CD4-positive, alpha-beta T cell treated with Interleukin-4 for 4 hours (primary cell): ENCODE data around the gene TCF7L1.
"Not testable (repeated sequence)": the region's sequence is repeated elsewhere in the genome, so short reads cannot be mapped to it uniquely, and the experiment has no call there.

Experiments
- DNase-seq: peaks from one replicate; pipeline ENCODE4 v3.0.0-alpha.2; 2020

Gene TCF7L1, protein sequence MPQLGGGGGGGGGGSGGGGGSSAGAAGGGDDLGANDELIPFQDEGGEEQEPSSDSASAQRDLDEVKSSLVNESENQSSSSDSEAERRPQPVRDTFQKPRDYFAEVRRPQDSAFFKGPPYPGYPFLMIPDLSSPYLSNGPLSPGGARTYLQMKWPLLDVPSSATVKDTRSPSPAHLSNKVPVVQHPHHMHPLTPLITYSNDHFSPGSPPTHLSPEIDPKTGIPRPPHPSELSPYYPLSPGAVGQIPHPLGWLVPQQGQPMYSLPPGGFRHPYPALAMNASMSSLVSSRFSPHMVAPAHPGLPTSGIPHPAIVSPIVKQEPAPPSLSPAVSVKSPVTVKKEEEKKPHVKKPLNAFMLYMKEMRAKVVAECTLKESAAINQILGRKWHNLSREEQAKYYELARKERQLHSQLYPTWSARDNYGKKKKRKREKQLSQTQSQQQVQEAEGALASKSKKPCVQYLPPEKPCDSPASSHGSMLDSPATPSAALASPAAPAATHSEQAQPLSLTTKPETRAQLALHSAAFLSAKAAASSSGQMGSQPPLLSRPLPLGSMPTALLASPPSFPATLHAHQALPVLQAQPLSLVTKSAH

DNA sequence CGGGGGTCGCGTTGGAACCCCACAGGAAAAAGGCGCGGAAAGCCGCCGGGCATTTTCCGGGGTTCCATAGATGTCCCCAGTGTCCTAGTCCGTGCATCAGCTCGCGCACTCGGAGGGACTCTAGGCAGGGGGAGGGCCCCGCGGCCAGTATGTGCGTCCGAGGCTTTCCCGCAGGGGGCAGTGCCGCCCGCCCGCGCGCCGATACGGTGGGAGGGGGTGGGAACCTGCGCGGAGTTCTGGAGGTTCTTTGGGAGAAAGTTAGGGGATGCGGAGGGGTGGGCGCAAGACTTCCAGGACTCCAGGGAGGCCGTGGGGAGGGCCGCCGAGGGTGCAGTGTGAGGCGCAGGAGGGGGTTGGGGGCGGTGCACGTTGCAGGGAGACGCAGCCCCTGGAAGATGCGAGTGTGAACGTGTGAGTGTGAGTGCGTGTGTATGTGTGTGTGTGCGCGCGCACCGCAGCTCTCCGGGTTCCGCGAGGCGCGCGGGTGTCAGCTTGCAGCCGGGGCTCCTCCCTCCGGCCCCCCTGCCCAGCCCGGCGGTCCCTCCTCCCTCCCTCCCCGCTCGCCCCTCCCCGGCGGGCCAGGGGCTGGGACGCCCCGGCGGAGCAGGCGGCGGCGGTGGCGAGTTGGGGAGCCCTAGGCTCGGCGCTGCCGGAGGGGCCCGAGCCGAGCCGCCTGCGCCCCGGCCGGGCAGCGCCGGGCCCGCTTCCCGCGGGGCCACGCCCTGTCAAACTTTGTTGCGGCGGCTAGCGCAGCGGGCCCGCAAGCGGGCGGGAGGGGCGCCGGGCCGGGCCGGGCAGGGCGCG is at the start of gene TCF7L1:
TCF7L1 (plus strand) TSS at position 559 of the 804 bp plus-strand sequence. CDS start 293 bp downstream, outside the sequence.
- no peak for DNase-seq

DNA sequence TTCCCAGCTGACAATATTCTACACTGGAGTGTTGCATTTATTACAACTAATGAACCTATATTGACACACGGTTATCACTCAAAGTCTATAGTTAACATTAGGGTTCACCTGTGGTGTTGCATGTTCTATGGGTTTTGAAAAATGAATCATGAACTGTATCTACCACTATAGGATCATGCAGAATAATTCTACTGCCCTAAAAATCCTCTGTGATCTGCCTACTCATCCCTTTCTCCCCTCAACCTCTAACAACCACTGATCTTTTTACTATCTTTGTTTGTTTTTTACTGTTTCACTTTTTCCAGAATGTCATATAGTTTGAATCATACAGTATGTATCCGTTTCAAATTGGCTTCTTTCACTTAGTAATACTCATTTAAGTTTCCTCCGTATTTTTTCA is 47.6 kb upstream of the TCF7L1 start:
- no peak for DNase-seq

DNA sequence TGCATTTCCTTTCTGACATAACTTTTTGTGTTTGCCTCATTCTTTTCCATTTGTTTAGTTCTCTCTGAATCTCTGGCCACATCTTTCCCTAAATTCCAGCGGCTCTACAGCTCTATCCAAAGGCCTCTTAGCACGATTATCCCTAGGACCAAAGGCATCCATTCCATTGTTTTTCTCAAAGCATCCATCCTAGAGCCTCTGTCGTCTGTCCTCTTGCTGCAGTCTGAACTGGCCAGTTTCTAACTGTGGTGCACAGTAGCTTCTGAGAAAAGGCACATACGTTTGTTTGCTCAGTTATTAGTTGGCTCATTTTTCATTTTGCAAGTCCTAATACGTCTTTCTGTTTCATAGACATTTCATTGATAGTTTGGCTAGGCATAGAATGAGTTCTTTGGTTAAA is 45.7 kb upstream of the TCF7L1 start:
- DNase-seq = no peak

DNA sequence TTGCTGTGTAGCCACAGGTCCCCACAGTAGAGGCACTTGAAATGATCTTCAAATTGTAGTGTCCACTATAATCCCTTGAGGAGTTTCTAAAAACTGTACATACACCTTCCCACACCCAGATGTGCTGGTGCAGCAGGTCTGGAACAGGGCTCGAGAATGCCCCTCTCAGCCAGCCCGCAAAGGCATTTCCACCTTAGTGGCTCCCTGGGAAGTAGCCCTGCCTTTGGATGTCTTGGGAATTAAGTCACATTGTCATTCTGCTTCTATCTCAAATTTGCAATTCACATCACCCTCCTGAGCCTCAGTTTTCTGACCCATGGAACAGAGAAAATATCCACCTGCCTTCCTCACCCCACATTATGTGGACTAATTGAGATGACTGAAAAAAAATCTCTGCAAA is 44.3 kb upstream of the TCF7L1 start:
- no peak for DNase-seq

DNA sequence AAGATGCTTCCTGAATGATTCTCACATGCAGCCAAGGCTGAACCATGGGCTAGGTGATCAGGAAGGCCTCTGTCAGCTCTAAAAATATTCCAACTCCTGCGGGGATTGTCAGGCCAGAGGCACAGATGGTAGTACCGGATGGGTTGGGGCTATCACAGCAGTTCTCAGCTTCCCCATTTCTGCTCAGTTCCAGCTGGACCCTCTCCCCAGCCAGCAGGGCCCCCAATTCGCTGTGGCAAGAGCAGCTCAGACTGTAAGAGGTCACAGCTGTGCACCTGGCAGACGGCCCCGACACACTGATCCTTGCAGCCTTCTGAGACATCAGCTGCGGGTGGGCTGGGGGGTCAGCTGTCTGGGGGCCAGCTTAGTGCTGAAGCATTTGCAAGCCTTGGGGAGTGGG is 43.6 kb upstream of the TCF7L1 start:
- DNase-seq = no peak

DNA sequence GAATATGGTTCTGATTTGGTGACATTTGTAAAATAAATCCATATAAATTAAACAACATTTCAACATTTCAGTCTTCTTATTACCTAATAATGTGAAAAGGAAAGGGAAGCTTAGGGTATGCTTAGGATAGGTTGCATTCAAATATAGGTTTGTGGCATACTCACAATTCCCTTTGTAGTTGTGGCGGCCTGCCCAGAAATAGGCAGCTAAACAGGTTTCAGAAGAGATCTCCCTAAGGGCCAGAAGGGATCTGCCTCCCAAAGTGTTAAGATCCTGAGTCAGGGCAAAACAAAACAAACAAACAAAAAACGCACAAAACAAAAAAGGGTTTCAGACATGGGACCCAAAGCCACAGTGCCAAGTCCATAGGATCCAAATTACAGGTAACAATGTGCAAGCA is 41.4 kb upstream of the TCF7L1 start:
- no peak for DNase-seq

DNA sequence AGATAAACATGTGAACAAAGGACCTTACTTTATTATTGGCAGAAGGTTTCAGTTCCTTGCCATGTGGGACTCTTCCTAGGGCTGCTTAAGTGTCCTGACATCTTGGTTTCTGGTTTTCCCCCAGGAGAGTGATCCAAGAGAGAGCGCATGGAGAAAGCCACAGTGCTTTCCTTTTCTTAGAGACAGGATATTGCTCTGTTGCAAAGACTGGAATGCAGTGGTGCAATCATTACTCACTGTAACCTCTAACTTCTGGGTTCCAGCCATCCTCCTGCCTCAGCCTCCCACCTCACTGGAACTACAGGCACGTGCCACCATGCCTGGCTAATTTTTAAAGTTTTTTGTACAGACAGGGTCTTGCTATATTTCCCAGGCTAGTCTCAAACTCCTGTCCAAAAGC is 38.1 kb upstream of the TCF7L1 start:
- DNase-seq = no peak

DNA sequence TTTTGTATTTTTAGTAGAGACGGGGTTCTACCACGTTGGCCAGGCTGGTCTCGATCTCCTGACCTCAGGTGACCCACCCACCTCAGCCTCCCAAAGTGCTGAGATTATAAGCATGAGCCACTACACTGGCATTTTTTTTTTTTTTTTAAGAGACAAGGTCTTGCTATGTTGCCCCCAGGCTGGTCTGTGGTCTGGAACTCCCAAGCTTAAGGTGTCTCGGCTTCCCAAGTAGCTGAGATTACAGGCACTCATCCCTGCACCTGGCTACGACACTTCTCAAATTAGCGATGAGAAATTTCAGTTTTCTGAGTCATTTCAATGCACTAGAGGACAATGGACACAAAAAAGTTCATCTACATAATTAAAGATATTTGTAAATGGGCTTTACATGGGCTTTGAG is 36.6 kb upstream of the TCF7L1 start:
- DNase-seq = no peak

DNA sequence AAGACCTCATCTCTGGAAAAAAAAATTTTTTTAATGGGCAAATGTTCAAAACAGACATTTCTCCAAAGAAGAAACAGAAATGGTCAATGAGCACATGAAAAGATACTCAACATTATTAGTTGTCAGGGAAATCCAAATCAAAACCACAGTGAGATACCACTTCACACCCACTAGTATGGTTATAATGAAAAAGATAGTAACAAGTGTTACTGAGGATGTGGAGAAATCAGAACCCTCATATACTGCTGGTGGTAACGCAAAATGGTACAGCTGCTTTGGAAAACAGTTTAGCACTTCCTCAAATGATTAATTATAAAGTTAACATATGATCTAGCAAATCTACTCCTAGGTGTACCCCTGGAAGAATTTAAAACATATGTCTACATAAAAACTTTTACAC is 29.0 kb upstream of the TCF7L1 start:
- no peak for DNase-seq

DNA sequence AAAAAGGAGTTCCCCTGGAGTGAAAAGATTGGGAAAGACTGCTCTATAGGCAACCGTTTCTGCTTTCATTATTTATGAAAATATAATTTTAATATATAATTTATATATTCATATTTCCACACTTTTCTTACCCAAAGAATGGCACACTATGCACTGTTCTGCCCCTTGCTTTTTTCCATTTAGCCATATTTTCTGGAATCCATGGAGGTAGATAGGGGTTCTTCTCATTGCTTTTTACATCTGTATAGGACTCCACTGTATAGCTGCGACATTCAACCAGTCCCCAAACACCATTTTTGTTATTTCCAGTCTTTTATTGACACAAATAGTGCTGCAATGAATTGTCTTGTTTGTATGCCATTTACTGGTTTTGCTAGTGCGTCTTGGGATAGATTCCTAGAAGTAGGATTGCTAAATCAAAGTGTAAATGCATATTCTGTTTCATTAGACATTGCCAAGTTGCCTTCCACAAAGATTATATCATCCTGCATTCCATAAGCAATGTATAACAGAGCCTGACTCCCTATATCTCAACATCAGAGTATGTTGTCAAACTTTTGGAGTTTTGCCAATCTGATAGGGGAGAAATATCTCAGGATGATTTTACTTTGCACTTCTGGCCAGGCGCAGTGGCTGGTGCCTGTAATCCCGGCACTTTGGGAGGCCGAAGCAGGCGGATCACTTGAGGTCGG is 26.6 kb upstream of the TCF7L1 start:
- no peak for DNase-seq

DNA sequence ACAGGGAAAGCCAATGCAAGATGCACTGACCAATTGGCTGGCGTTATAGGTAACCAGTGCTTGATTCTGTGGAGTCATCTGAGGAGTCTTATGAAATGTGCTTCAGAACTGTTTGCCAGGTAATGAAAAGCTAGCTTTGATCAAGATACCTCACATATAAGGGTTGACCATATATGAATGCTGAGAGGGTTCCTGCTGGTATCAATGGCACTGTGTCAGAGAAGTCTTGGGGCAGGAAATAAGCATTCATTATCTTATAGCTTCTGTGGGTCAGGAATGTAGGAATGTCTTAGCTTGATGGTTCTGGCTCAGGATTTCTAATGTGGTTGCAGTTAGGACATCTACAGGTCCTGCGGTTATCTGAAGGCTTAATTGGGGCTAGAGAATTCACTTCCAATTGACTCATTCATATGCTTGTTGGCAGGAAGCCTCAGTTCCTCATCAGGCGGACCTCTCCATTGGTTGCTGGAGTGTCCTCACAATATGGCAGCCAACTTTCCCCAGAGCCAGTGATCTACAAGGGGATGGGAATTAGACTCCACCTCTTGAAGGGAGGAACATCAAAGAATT is 22.1 kb upstream of the TCF7L1 start:
- DNase-seq = no peak

DNA sequence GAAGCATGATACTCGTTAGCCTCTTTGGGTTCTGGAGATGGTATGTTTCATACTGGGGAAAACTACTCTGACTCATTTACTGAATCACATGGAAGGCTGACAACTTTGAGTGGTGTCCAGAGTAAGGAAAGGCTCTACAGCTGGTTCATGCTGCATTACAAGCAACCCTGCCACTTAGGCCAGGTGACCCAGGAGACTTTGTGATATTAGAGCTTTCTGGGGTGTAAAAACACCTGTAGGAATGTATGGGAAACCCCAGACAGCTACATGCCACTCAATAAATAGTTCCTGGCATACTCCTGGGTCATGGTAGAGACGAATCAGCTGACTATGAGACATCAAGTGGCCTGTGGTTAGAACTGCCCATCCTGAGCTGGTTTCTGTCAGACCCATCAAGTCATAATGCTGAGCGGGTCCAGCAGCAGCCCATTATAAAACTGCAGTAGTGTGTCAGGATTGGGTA is 21.3 kb upstream of the TCF7L1 start:
- no peak for DNase-seq

DNA sequence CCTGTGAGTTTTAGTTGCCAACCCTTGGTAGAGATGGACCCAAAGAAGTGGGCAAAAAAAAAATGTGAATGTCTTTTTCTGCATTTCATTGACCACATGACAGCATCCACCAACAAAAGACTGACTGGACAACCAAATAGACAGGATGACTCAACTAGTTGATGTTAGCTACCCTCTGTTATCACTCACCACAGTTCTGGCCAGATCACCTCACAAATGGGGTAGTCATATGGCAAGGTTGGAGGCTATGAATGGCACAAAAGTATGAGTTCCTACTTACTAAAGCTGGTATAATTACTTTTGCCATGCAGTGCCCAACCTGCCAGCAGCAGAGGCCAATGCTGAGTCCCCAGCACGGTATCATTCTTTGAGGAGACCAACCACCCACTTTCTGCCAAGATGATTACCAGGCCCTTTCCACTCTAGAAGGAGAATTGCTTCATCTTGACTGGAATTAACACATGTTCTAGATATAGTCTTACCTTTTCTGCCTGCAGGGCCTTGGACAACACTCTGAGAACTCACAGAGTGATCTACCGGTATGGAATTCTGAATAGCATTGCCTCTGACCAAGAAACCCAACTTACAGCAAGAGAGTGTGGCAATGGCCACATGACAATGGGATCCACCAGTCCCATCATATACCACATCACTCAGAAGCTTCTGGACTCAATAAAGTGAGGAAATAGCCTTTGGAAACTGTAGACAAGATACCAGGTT is 20.1 kb upstream of the TCF7L1 start:
- no peak for DNase-seq

DNA sequence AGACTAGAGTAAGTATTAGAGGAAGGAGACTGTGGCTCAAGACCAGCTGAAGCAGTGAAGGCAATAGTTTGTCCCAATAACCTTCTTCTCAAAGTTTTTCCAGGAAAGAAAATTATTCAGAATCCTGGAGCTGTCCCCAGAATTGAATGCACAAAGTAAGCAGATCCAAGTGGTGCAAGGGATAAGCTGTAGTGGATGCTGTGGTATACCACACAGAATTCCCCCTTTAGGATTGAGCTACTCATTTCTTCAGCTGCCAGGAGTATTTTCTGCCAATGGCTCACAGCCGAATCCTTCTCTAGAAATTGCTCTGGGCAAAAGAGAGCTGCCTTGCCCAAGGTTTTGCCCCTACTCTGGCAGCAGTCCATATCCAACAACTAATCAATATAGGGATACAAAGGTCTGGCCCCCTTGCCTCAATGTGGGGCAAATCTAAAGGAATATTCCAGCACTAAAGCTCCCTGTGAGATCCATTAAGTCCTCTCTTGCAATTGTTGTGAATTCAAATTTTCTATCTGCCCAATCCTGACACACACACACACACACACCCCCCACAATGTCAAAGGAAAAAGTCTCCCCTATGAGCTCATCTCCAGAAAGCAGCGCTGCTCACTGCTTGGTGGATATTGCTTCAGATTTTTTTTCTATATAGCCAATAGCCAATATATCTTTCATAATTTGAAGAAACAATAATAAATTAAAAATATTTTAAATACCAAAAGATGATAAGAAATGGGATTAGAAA is 18.4 kb upstream of the TCF7L1 start:
- no peak for DNase-seq

DNA sequence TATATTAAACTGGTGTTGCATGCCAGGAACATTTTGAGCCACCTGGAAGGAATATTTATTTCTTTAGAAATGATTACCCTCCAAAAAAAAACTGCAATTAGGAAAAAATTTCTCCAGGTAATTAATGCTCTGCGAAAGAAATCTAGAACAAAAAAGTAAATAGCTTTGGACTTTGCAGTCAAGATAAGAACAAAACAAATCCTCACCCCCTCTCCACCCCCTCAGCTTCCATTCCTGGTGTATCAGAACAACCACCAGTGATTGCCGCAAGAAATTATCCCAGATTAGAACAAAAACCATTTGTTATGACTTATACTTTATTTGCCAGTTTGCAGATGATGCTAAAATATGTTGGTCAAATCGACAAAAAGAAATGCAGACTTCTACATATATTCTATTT is 17.0 kb upstream of the TCF7L1 start:
- DNase-seq = no peak

DNA sequence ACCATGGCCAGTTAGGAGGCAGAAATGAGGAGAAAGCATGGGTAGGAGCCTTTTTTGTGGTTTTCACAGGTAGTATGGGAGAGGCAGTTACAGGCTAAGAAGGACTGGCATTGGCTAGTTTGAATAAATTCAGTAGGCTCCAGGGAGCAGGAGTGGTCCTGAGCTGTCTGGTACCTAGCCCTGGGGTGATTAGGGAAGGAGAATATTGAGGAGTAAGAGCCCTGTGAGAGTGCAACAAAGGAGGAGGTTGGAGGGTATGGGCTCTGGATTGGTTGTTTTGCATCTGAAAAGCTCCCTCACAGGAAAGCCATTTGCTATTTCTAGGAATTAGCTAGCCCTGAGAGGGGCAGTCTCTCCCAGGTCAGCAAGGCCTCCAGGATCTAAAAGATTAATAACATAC is 13.3 kb upstream of the TCF7L1 start:
- no peak for DNase-seq

DNA sequence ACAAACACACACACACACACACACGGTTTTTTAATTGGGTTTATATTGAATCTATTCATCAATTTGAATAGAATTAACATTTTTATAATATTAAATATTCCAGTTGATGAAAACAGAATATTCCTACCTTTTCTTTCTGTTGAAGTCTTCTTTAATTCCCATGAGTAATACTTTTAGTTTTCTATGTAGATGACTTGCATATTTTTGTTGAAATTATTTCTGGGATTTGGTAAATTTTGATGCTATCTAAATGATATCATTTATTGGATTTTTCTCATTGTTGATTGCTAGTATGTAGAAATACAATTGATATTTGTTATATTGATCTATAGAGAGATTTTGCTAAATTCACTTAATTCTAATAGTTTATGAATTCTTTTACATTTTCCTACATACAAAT is 12.8 kb upstream of the TCF7L1 start:
- no peak for DNase-seq

DNA sequence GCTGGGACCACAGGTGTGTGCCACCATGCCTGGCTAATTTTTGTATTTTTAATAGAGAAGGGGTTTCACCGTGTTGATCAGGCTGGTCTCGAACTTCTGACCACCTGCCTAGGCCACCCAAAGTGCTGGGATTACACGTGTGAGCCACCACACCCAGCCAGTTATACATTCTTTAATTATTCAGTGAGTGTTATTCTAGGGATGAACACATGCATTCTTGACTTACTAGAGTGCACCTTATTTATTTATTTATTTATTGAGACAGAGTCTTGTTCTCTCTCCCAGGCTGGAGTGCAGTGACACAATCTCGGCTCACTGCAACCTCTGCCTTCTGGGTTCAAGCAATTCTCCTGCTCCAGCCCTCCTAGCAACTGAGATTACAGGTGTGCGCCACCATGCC is 6.7 kb upstream of the TCF7L1 start:
- not testable (repeated sequence) for DNase-seq

DNA sequence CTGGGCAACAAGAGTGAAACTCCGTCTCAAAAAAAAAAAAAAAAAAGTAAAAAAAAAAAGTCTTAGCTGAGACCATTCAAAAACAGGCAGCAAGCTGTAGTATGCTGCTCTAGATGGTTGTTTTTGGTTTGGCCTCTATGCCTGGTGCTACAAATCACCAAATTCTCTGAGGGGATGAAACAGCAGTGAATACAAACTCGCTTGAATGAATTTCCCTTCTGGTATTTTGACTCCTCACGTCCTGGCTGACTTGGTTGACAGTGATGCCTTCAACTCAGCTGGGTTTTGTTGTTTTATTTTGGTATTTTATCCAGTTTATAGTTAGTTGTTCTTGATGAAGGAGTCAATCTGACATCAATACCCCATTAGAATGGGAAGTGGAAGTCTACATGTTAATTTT is 3.3 kb upstream of the TCF7L1 start:
- DNase-seq = no peak

DNA sequence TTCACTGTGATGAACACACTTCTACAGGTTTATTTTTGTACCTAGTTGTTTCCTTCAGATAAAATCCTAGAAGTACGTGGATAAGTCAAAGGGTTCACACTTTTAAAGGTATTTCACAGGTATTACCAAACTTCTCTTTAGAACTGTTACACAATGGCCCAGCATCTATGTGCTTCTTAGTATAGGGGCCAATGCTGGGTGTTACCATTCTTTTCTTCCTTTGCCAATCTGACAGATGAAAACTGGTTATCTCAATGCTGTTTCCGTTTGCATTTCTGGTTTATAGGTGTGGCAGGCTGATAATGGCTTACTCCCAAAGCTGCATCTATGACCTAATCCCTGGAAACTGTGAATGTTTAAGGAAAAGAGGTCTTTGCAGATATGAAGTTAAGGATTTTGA is 2.8 kb upstream of the TCF7L1 start:
- no peak for DNase-seq

DNA sequence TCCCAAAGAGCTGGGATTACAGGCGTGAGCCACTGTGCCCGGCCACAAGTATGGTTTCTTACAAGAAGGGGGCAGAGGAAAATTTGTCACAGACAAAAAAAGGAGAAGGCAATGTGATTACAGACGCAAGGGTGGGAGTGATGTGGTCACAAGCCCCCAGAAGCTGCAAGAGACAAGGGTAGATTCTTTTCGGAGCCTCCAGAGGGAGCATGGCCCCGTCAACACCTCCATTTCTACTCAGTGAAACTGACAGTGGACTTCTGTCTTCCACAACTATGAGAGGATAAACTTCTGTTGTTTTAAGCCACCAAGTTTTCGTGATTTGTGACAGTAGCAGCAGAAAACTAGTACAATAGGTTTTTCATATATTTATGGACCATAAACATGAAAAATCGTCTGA is 2.1 kb upstream of the TCF7L1 start:
- no peak for DNase-seq
